Central memory CD4-positive, alpha-beta T cell (primary cell): ENCODE results near the gene PLCB1.
"Not testable (repeated sequence)": the region's sequence is repeated elsewhere in the genome, so short reads cannot be mapped to it uniquely, and the experiment has no call there.

ENCODE experiments used
- DNase-seq: peaks from one replicate; pipeline ENCODE4 v3.0.0; 2022
- total RNA-seq, 3 experiments: gene quantifications; one replicate each; lab custom pipeline; 2026; lab: John Stamatoyannopoulos, UW

PLCB1 gene
- total RNA-seq, result 1.6 to 4.3 (median 3.3) reads per million in 3 experiments

- DNase-seq, result peak; percentile 78
Observed at GRCh38 chr20:8131598-8132483, at the start of gene PLCB1. PLCB1 (plus strand) TSS chr20:8132266; CDS start chr20:8132652, 386 bp downstream.

GRCh38 chr20:8082989-8083388 is 49.1 kb upstream of the PLCB1 start:
- no peak for DNase-seq

- DNase-seq, result no peak
Observed at GRCh38 chr20:8089668-8090067, 42.4 kb upstream of the PLCB1 start.

- no peak for DNase-seq
Observed at GRCh38 chr20:8094415-8094818, 37.6 kb upstream of the PLCB1 start.

GRCh38 chr20:8094850-8095249 is 37.2 kb upstream of the PLCB1 start:
- DNase-seq, result no peak

GRCh38 chr20:8095648-8096572 is 36.2 kb upstream of the PLCB1 start:
- no peak for DNase-seq

- no peak for DNase-seq
Observed at GRCh38 chr20:8097307-8097706, 34.8 kb upstream of the PLCB1 start.

GRCh38 chr20:8104252-8104651 is 27.8 kb upstream of the PLCB1 start:
- DNase-seq, result no peak

- not testable (repeated sequence) for DNase-seq
Observed at GRCh38 chr20:8114612-8115011, 17.5 kb upstream of the PLCB1 start.

- no peak for DNase-seq
Observed at GRCh38 chr20:8115436-8115835, 16.6 kb upstream of the PLCB1 start.

- DNase-seq, result no peak
Observed at GRCh38 chr20:8116067-8116811, 15.8 kb upstream of the PLCB1 start.

GRCh38 chr20:8117636-8118035 is 14.4 kb upstream of the PLCB1 start:
- no peak for DNase-seq

- no peak for DNase-seq
Observed at GRCh38 chr20:8118039-8118438, 14.0 kb upstream of the PLCB1 start.

- no peak for DNase-seq
Observed at GRCh38 chr20:8118760-8119159, 13.3 kb upstream of the PLCB1 start.

GRCh38 chr20:8121666-8122065 is 10.4 kb upstream of the PLCB1 start:
- DNase-seq, result no peak

GRCh38 chr20:8124639-8125038 is 7.4 kb upstream of the PLCB1 start:
- no peak for DNase-seq

GRCh38 chr20:8126181-8126580 is 5.9 kb upstream of the PLCB1 start:
- DNase-seq, result no peak

- DNase-seq, result no peak
Observed at GRCh38 chr20:8126841-8127378, 5.2 kb upstream of the PLCB1 start.

- DNase-seq, result no peak
Observed at GRCh38 chr20:8127553-8128255, 4.4 kb upstream of the PLCB1 start.

- no peak for DNase-seq
Observed at GRCh38 chr20:8128291-8129060, 3.6 kb upstream of the PLCB1 start.
